GM12872 (cell line): ENCODE data around the gene HYOU1.

Source experiments
- CTCF ChIP-seq: IDR thresholded peaks from 3 replicates; pipeline ENCODE4 v1.5.1; 2011; ENCODE audit warnings: low read depth, mild to moderate bottlenecking, low read length, moderate library complexity; ENCODE audit not compliant: insufficient read depth

The HYOU1 gene

GRCh38 chr11:119031912-119032280, 25.1 kb downstream of the HYOU1 start:
- TF ChIP-seq CTCF, result no peak

- TF ChIP-seq CTCF, result no peak; the same call in 2 of the 3 replicates
These were observed 26.5 kb downstream of the HYOU1 start, which contains the start of gene SLC37A4 for GRCh38 chr11:119030329-119031047. TSS of gene SLC37A4 (minus strand) at chr11:119030877.

DNA sequence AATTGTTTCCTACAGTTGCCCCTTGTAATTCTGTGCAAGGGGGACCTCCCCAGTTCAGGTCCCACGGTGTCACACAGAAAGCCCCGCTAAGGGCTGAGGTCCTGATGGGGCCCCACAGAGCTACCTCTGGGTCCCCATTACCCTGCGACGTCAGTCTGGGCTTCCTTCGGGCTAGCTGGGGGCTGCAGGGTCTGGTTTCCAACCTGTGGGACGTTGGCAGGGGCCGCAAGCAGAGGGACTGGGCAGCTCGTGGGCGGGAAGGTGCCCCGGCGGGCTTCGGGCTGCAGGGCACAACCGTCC, 27.0 kb downstream of the HYOU1 start:
- TF ChIP-seq CTCF, result no peak

DNA sequence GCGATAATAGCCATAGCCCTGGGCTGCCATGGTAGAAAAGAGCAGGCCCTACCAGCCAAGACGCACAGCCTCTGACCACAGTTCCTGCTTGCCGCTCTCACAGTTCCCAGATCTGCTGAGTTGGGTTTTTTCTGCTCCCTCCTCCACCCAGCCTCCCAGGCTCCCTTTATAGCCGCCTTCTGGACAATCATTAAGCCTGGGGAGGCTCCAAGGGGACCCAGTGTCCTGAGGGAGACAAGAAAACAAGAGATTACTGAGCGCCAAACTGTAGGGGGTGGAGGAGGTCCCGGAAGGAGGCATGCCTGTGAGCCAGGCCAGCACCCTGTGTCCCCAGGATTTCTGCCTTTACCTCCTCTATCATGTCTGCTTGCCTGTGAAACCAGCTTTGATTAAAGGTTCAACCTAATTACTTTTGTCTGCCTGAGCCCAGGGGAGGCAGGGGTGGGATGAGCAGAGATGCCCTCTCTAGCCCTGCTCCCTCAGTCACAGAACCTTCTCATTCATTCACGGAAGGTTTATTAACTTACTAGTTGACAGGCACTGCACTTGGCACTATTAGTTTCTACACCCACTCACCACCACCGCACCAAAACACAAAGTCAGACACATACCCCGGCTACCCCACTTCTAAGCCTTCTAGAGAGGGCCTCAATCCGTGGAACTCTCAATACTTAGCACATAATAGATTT, 27.5 kb downstream of the HYOU1 start:
- TF ChIP-seq CTCF, result no peak

DNA sequence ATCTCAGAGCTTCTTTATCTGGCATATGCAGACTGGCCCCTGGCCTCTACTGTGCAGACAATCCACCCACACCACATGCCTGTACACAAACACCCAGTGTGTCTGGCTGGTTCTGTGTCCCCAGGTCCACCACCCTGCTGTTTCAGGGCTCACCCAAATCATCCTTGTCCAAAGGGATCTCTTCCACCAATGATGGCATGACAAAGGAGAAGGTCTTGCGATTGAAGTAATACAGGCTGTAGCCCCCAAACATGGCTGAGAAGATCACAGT, 28.0 kb downstream of the HYOU1 start:
- TF ChIP-seq CTCF, result no peak

DNA sequence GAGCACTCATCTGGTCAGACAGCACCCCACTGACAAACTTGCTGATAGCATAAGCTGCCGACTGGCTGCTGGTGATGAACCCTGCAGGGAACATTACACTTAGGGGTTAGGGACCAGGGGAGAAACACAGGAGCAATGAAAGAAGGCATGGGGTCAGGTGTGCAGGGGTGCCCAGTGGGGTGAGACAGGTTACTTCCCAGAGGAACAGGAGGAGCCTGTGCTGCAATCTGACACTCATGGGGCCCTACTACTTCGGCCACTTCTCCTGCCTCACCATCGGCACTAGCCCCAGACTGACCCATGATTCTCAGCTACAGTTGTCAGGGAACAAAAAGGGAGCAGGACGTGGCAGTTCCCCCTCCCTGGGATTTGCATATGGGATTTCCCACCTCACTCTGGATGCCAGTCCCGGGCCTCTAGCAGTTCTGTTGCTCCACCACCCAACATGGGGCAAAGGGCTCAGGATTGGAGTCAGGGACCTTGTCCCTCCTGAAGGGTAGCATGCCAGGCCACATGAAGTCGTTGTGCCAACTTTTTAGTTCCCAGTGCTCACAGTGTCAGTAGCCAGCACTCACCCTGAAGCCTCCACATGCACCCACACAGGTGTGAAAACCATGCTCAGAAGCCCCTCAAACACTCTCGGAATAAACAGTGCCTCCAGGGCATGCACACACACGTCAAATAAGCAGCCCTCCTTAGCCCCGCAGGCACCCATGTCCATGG, 28.5 kb downstream of the HYOU1 start:
- TF ChIP-seq CTCF, result no peak

- no peak for TF ChIP-seq CTCF
These were observed 29.3 kb downstream of the HYOU1 start for GRCh38 chr11:119027561-119028345.
